ENCODE data around the gene GPC6.

- TF ChIP-seq CTCF (IDR thresholded peaks at IDR 0.05; ENCODE audit: low read depth, low read length) (no peak), MAX (IDR thresholded peaks at IDR 0.05; ENCODE audit: low read depth, low read length) (no peak), POLR2A (IDR thresholded peaks at IDR 0.05; ENCODE audit: extremely low read depth, insufficient read length) (no peak), MYC (IDR thresholded peaks at IDR 0.05; ENCODE audit: low read depth, low read length) (no peak)
Observed at GRCh38 chr13:93709506-93710244, 483.1 kb downstream of the GPC6 start.

Data from NB4 (cell line).